HG02870 (cell line): Measurements from ENCODE around the gene MS4A4E.
"Not testable (repeated sequence)": the region's sequence is repeated elsewhere in the genome, so short reads cannot be mapped to it uniquely, and the experiment has no call there.

Source experiments
- ATAC-seq: cut with Tn5 transposase; IDR thresholded peaks from one replicate; pipeline ENCODE4 v1.9.1; 2021; ENCODE audit warnings: mild to moderate bottlenecking, moderate library complexity; ENCODE audit not compliant: unreplicated experiment

Gene MS4A4E

DNA sequence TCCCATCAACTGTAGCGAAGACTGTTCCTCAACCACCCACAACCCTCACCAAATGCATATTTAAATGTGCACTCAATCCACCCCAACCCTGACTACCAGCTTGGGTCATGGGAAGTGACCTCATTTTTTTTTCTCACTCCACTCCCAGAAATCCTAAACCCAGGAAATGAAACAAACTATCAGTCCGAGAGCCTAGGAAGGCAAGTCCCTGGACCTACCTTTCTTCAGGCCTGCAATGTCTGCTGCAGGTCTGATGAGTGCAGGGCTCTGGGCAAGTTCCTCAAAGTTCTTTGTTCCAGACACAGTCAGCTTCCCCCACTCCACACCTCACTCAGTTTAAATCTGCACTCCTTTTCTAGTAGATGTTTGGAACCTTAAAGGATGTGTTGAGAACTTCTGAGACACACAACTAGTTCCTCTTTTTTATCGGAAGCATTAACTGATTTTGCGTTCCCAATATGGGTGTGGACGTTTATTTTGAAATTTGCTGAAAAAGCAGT, at the start of gene MS4A4E:
TSS of gene MS4A4E (minus strand) at position 398 of the 500 bp plus-strand sequence. CDS start 13,082 bp downstream, outside the sequence.
- no peak for ATAC-seq

DNA sequence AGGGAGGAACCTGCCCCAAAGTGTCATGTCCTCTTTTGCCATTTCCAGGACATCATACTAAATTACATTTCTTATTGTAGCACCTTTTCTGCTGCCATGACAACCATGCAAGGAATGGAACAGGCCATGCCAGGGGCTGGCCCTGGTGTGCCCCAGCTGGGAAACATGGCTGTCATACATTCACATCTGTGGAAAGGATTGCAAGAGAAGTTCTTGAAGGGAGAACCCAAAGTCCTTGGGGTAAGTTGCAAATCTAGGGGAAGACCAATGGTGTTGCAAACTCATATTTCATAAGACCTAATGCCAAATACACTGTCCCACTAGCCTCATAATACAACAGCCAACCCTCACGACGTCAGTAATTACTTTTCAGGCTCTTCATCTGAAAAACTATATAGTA, 49.2 kb upstream of the MS4A4E start:
- no peak for ATAC-seq

DNA sequence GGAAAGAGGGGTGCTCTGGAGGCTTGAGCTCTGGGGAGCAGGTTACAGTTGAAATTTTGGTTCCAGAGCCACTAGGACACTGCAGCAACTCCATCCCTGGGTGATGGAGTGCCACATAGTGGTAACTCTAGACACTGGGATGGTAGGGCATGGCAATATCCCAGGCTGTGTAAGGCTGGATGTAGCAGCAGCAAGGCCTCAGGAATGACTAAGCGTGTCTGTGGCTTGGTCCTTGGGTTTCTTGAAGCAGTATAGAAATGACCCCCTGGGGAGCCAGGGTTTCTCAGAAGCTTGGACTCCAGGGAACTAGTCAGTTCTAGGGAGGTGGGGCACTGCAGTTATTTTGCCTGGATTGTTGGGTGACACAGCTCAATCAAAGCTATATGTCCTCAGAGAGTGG, 45.6 kb upstream of the MS4A4E start:
- no peak for ATAC-seq

GRCh38 chr11:60285411-60286126, 42.6 kb upstream of the MS4A4E start:
- ATAC-seq = not testable (repeated sequence)

GRCh38 chr11:60282286-60282685, 39.3 kb upstream of the MS4A4E start:
- no peak for ATAC-seq

DNA sequence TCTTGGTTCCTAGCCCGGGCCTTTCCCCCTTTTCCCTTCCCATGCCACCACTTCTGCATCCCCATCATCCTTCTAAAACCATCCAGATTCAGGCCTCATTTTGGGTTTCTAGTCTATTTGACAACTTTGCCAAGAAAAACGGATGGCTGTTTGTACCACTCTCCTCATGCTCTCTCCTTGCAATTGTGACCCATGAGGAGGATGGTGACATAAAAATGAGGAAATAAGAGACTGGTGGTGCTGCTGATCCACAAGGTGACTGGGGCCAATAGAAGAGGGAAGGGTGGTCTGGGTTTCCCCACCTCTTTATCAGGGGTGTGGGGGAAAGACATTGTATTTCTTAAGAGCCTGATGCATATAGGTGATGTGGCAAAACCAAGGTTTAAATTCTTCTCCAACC, 38.5 kb upstream of the MS4A4E start:
- ATAC-seq = no peak

GRCh38 chr11:60280412-60280811, 37.5 kb upstream of the MS4A4E start, which contains the start of gene MS4A4A:
TSS of gene MS4A4A (plus strand) at chr11:60280666. CDS start at chr11:60280676, 10 bp downstream.
- ATAC-seq = no peak

DNA sequence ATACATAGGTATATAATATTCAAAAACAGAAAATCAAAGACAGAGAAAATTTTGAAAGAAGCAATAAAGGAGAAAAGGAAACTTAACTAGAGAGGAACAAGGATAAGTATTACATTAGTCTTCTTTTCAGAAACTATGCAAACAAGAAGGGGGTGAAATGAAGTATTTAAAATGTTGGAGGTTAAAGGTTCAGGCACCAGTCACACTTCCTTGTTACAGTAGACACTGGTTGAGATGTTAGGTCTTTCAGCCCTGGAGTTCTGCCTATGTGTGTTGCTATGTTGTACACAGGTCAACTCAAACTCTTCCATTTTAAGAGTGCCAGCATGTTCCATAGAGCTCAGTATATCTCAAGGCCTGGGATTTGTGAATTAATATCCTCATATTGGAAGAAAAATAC, 31.5 kb upstream of the MS4A4E start:
- no peak for ATAC-seq

- no peak for ATAC-seq
Observed at GRCh38 chr11:60265373-60266214, 22.7 kb upstream of the MS4A4E start.

GRCh38 chr11:60264644-60265043, 21.7 kb upstream of the MS4A4E start:
- ATAC-seq = no peak

GRCh38 chr11:60263402-60263801, 20.5 kb upstream of the MS4A4E start:
- no peak for ATAC-seq

DNA sequence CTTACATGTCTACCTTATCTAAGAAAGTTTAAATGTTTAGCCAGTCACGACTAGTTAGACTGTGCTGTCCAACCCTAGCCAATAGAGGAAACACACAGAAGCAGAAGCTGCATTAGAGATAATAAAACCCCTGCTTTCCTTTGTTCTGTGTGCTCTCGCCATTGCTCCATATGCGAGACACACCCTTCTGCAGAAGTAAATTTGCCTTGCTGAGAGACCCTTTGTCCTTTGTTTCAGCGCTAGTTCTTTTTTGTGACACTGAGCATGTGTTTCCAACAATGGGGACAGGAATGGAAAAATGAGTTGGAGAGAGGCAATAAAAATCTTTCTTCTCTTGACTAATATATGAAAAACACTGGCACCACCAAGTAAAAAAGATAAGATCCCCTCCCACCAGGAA, 18.1 kb upstream of the MS4A4E start:
- no peak for ATAC-seq

- no peak for ATAC-seq
Observed at GRCh38 chr11:60257956-60258722, 15.2 kb upstream of the MS4A4E start.

DNA sequence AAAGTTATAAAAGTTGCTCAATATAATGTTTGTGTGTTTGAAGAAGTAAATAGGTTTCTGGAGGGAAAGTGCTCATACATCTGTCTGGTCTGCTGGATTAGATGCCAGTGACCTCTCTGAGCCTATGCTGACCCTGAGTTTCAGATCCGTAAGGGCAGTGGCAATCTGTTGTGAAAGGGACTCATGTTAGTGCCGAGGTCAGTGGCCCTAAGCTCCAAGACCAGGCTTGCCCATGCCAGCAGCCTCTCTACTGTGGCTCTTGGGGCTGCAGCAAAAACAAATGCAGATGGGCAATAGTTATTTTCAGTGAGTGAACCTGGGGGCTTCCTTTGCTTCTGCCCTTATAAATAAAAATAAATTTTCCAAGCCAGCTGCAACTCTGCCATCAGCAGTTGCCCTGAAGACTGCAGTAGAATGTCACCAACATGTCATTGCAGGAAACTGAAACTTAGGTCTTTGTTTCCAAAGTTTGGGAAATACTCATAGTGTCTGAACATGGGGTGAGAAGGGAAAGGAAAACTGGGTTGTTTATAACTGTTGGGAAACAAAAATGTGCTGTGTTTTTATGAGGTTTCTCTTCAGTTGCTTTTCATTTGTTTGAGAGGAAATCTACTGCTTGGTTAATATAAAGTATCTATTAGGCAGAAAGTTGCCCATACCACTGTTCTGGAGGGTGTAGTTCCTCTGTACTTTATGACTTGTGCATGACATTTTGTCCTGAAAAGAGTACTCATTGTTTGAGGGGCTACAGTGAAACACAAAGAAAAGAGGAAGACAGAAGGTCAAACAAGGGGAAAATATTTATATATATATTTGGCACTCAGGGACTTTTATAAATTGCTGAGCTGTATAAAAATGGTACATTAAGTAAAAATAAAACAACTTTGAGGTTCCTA, 9.5 kb upstream of the MS4A4E start:
- no peak for ATAC-seq

DNA sequence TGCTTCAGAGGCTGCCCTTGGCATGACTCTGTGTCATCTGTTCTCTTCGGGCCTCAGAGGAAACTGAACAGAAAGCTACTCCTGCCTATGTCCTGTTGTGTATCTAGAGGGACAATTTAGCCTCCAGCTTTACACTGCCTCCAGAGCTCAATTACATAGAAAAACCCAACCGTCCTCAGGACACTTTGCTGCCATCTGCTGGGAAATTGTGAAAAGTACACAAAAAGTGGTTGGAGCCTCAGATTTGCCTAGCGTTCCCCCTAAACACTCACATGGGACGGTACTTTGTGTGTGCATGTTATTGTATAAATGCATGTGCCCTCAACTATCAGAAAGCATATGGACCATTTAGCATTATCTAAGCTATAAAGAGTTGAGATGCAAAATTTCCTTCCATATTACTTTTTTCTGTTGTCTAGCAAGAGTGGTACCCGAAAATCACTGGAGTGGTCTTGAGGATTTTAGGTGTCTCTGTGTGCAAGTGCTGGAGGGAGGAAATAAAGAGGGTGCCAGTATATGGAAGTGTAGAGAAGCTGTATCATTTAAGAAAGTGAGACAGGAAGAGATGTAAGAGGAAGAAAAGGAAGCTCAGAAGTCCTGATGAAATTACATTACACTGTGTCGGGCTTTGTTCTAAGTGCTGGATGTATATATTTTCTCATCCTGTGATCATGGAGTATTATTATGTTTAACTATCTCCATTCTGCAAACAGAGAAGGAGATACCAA, 8.7 kb upstream of the MS4A4E start:
- no peak for ATAC-seq

GRCh38 chr11:60241786-60242185, 1.2 kb downstream of the MS4A4E start:
- no peak for ATAC-seq

DNA sequence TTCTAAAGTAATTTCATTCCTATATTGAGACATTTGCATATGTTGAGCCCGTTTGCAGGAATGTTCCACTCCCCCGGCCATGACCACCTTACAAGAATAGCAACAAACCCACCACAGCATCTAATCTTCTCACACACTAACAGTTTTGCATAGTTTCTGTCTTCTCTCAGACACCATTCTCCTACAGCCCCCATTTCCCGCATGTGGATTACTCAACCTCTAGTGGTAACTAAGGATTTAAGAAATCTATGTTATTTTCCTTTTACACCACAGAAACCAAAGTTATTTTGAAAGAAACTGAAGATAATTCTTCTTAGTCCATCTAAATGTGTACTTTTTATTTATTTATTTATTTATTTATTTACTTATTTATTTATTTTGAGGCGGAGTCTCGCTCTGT, 2.3 kb downstream of the MS4A4E start:
- no peak for ATAC-seq

- ATAC-seq = no peak
Observed at GRCh38 chr11:60235321-60235720, 7.6 kb downstream of the MS4A4E start.

DNA sequence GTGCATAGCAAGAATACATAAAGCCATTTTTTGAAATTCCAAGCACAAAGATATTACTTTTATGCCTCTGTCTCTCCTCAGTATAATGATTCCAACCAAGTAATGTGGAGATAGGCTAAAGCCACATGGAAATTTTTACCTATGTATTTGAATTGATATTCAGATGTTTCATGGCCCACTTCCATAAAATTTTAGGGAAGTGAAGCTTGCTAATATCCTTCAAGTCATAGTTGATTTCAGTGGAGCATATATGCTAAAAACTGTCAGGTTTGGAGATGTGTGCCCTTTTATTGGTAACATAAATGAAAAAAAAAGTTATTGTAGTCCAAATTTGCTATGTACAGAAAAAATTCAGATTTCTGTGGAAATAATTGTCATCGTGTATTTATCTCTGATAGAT, 12.3 kb downstream of the MS4A4E start:
- ATAC-seq = no peak
